Gastroesophageal sphincter (tissue), 3 donors: Measurements from ENCODE around the gene GNB5.

Experiments
- EP300 ChIP-seq: sonication (generic); formaldehyde crosslinking; IDR thresholded peaks from one replicate; pipeline ENCODE4 v1.6.1; 2017; ENCODE audit warnings: antibody characterized with exemption, mild to moderate bottlenecking
- POLR2A ChIP-seq, 2 donors: fragments of 450-650 bp; IDR thresholded peaks; one replicate each; pipeline ENCODE4 v1.6.1; 2017; ENCODE audit warnings: antibody characterized with exemption in 2 of 2, mild to moderate bottlenecking in 2 of 2, moderate library complexity in 1 of 2
- POLR2AphosphoS5 ChIP-seq: sonication (generic); formaldehyde crosslinking; IDR thresholded peaks from one replicate; pipeline ENCODE4 v1.6.1; 2017; ENCODE audit warnings: antibody characterized with exemption
- TF ChIP-seq, protein P1 (sequence below), 4 experiments: fragments of 200-600 bp in 2 of 4; fragments of 450-650 bp in 2 of 4; sonication (generic) in 1 of 4; IDR thresholded peaks; one replicate each; pipeline ENCODE4 v1.5.1; 2017 to 2019; ENCODE audit warnings: antibody characterized with exemption in 4 of 4, mild to moderate bottlenecking in 2 of 4, moderate library complexity in 2 of 4

DNA sequence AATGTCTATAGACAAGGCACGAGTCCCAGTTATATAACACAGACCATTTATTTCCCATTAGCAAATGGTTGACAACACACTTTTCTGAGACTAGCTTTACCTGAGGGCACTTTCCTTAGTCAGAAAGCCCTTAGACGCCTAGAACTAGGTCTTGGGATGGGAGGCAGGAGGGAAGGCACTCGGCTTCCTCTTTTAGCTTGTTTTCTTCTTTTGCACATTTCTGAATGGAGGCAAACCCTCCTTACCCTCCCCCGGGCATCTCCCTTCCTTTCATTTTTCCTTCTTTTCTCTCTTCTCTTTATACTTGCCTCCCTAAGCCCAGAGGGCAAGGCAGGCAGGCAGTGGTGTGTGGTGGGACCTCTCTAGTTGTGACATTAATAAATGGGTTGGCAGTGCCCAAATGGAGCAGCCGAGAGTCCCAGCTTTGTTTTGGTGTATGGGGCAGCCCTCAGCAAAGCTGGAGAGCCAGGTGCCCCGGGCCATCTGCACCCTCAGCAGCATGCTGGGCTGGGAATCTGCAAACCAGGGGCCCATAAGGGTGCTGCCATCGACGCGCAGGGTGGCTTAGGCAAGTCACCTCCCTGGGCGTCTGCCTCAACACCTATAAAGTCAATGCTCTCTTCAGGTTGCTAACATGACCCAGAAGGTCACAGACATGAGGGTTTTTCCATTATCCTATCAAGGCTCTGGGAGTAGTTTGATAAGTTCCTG, 57.5 kb downstream of the GNB5 start:
- TF ChIP-seq, protein P1, sequence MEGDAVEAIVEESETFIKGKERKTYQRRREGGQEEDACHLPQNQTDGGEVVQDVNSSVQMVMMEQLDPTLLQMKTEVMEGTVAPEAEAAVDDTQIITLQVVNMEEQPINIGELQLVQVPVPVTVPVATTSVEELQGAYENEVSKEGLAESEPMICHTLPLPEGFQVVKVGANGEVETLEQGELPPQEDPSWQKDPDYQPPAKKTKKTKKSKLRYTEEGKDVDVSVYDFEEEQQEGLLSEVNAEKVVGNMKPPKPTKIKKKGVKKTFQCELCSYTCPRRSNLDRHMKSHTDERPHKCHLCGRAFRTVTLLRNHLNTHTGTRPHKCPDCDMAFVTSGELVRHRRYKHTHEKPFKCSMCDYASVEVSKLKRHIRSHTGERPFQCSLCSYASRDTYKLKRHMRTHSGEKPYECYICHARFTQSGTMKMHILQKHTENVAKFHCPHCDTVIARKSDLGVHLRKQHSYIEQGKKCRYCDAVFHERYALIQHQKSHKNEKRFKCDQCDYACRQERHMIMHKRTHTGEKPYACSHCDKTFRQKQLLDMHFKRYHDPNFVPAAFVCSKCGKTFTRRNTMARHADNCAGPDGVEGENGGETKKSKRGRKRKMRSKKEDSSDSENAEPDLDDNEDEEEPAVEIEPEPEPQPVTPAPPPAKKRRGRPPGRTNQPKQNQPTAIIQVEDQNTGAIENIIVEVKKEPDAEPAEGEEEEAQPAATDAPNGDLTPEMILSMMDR (IDR thresholded peaks at IDR 0.05): no peak
- no peak for TF ChIP-seq POLR2AphosphoS5
- no peak for TF ChIP-seq POLR2A (IDR thresholded peaks at IDR 0.05)
- no peak for TF ChIP-seq EP300
